Measurements from ENCODE around the gene RSBN1.
"Not testable (repeated sequence)": the region's sequence is repeated elsewhere in the genome, so short reads cannot be mapped to it uniquely, and the experiment has no call there.

The RSBN1 gene

GRCh38 chr1:113742515-113742914, 69.8 kb downstream of the RSBN1 start:
- no peak for DNase-seq (ENCODE audit: low read depth)

- no peak for DNase-seq (ENCODE audit: low read depth)
Measured at GRCh38 chr1:113734357-113735055, 77.8 kb downstream of the RSBN1 start.

GRCh38 chr1:113732802-113733201, 79.5 kb downstream of the RSBN1 start:
- DNase-seq (ENCODE audit: low read depth) = no peak

GRCh38 chr1:113721010-113721409, 91.3 kb downstream of the RSBN1 start:
- no peak for DNase-seq (ENCODE audit: low read depth)

GRCh38 chr1:113718621-113719020, 93.7 kb downstream of the RSBN1 start:
- not testable (repeated sequence) for DNase-seq (ENCODE audit: low read depth)

- not testable (repeated sequence) for DNase-seq (ENCODE audit: low read depth)
Measured at GRCh38 chr1:113717506-113717905, 94.8 kb downstream of the RSBN1 start.

- no peak for DNase-seq (ENCODE audit: low read depth)
Measured at GRCh38 chr1:113714606-113715269, 97.5 kb downstream of the RSBN1 start.

Measured in activated T-helper 9 cell treated with anti-CD3 and anti-CD28 coated beads, Interleukin-2, amount 50 U/mL, for 16 hours (primary cell).